NCI-H1417 (cell line): ENCODE measurements around the gene SV2B.

Experiments
- DNase-seq, 3 experiments: peaks; one replicate each; lab custom pipeline; 2025; lab: John Stamatoyannopoulos, UW

Gene SV2B

GRCh38 chr15:91231703-91232102, 131.6 kb downstream of the SV2B start:
- no peak for DNase-seq

- DNase-seq = no peak
Observed at GRCh38 chr15:91234759-91235158, 134.7 kb downstream of the SV2B start.

- no peak for DNase-seq
Observed at GRCh38 chr15:91235376-91235775, 135.3 kb downstream of the SV2B start.

- DNase-seq = no peak
Observed at GRCh38 chr15:91237445-91237844, 137.4 kb downstream of the SV2B start.

- DNase-seq = peak in 1 of 3 experiments; percentile 28
Observed at GRCh38 chr15:91238644-91239425, 138.8 kb downstream of the SV2B start.

- DNase-seq = no peak
Observed at GRCh38 chr15:91243826-91244225, 143.8 kb downstream of the SV2B start.

GRCh38 chr15:91244919-91245318, 144.9 kb downstream of the SV2B start:
- DNase-seq = no peak

GRCh38 chr15:91246998-91247397, 146.9 kb downstream of the SV2B start:
- no peak for DNase-seq

- DNase-seq = no peak
Observed at GRCh38 chr15:91249591-91249990, 149.5 kb downstream of the SV2B start.

GRCh38 chr15:91252322-91252721, 152.3 kb downstream of the SV2B start:
- DNase-seq = no peak

- DNase-seq = no peak
Observed at GRCh38 chr15:91252756-91253155, 152.7 kb downstream of the SV2B start.

GRCh38 chr15:91253605-91254004, 153.5 kb downstream of the SV2B start:
- no peak for DNase-seq

GRCh38 chr15:91254766-91255165, 154.7 kb downstream of the SV2B start:
- DNase-seq = no peak

- DNase-seq = no peak
Observed at GRCh38 chr15:91255670-91256192, 155.7 kb downstream of the SV2B start.

GRCh38 chr15:91257746-91258414, 157.8 kb downstream of the SV2B start:
- no peak for DNase-seq

- DNase-seq = no peak
Observed at GRCh38 chr15:91258415-91258759, 158.3 kb downstream of the SV2B start.

GRCh38 chr15:91259077-91259476, 159.0 kb downstream of the SV2B start:
- no peak for DNase-seq

- DNase-seq = no peak
Observed at GRCh38 chr15:91261345-91261744, 161.3 kb downstream of the SV2B start.

- DNase-seq = no peak
Observed at GRCh38 chr15:91263632-91264531, 163.8 kb downstream of the SV2B start.

- DNase-seq = no peak
Observed at GRCh38 chr15:91264651-91265351, 164.7 kb downstream of the SV2B start.

- DNase-seq = no peak
Observed at GRCh38 chr15:91265416-91265940, 165.4 kb downstream of the SV2B start.
